GM12892 (cell line): Measurements from ENCODE around the gene DSCAML1.

Experiments used
- DNase-seq: peaks from one replicate; pipeline ENCODE4 v3.0.0; 2011; ENCODE audit not compliant: insufficient read length
- FAIRE-seq: peaks from 2 replicates; lab custom pipeline; 2011; peaks lifted over from hg19 to GRCh38; lab: Jason Lieb, UNC
- POLR2A ChIP-seq: IDR thresholded peaks from 2 replicates; pipeline ENCODE4 v1.6.1; 2011; ENCODE audit warnings: low read depth, low read length, control low read depth
- POLR2AphosphoS5 ChIP-seq: IDR thresholded peaks from 2 replicates; pipeline ENCODE4 v1.6.1; 2011; ENCODE audit warnings: low read depth, low read length, control low read depth
- TAF1 ChIP-seq: IDR thresholded peaks from 2 replicates; pipeline ENCODE4 v1.6.1; 2011; ENCODE audit warnings: low read depth, mild to moderate bottlenecking, control low read depth, low read length, borderline replicate concordance

Gene DSCAML1

GRCh38 chr11:117690484-117691217, 106.4 kb downstream of the DSCAML1 start:
- FAIRE-seq, result peak; percentile 14
- no peak for TF ChIP-seq POLR2AphosphoS5
- TF ChIP-seq TAF1, result no peak
- no peak for TF ChIP-seq POLR2A
- no peak for DNase-seq

- FAIRE-seq (no peak), DNase-seq (no peak)
- TF ChIP-seq TAF1 (no peak), POLR2A (no peak), POLR2AphosphoS5 (no peak)
These were observed 108.7 kb downstream of the DSCAML1 start for GRCh38 chr11:117688255-117688797.

- FAIRE-seq, result no peak
- no peak for TF ChIP-seq POLR2AphosphoS5
- TF ChIP-seq TAF1, result no peak
- TF ChIP-seq POLR2A, result no peak
- DNase-seq, result no peak
These were observed 109.2 kb downstream of the DSCAML1 start for GRCh38 chr11:117687776-117688175.

GRCh38 chr11:117686711-117687110, 110.3 kb downstream of the DSCAML1 start:
- TF ChIP-seq TAF1, result no peak
- no peak for TF ChIP-seq POLR2AphosphoS5
- no peak for TF ChIP-seq POLR2A
- no peak for FAIRE-seq
- DNase-seq, result no peak

GRCh38 chr11:117685566-117685965, 111.5 kb downstream of the DSCAML1 start:
- no peak for TF ChIP-seq POLR2AphosphoS5
- no peak for TF ChIP-seq TAF1
- TF ChIP-seq POLR2A, result no peak
- no peak for DNase-seq
- FAIRE-seq, result no peak

GRCh38 chr11:117684731-117685130, 112.3 kb downstream of the DSCAML1 start:
- FAIRE-seq (no peak), DNase-seq (no peak)
- no peak for TF ChIP-seq POLR2A
- TF ChIP-seq TAF1, result no peak
- no peak for TF ChIP-seq POLR2AphosphoS5

- FAIRE-seq (no peak), DNase-seq (no peak)
- TF ChIP-seq POLR2A, result no peak
- TF ChIP-seq POLR2AphosphoS5, result no peak
- TF ChIP-seq TAF1, result no peak
These were observed 112.9 kb downstream of the DSCAML1 start for GRCh38 chr11:117684111-117684510.

- no peak for DNase-seq
- no peak for FAIRE-seq
These were observed 115.6 kb downstream of the DSCAML1 start for GRCh38 chr11:117681438-117681837.

GRCh38 chr11:117679461-117679860, 117.6 kb downstream of the DSCAML1 start:
- FAIRE-seq, result no peak
- DNase-seq, result no peak
- TF ChIP-seq TAF1 (no peak), POLR2AphosphoS5 (no peak), POLR2A (no peak)

More at GRCh38 chr11:117681438-117681837, 115.6 kb downstream of the DSCAML1 start:
- no peak for TF ChIP-seq POLR2A
- TF ChIP-seq POLR2AphosphoS5, result no peak
- no peak for TF ChIP-seq TAF1

- no peak for FAIRE-seq
- no peak for DNase-seq
- TF ChIP-seq POLR2AphosphoS5 (no peak), TAF1 (no peak), POLR2A (no peak)
These were observed 118.2 kb downstream of the DSCAML1 start for GRCh38 chr11:117678658-117679406.

- FAIRE-seq, result no peak
- no peak for DNase-seq
- no peak for TF ChIP-seq POLR2A
- no peak for TF ChIP-seq TAF1
These were observed 119.2 kb downstream of the DSCAML1 start for GRCh38 chr11:117677729-117678310.

- TF ChIP-seq POLR2AphosphoS5, result no peak
- no peak for TF ChIP-seq POLR2A
- TF ChIP-seq TAF1, result no peak
- DNase-seq (no peak), FAIRE-seq (peak; percentile 53)
These were observed 120.5 kb downstream of the DSCAML1 start for GRCh38 chr11:117676501-117676900.
